ENCODE data around the gene CADM2.

The CADM2 gene

DNA sequence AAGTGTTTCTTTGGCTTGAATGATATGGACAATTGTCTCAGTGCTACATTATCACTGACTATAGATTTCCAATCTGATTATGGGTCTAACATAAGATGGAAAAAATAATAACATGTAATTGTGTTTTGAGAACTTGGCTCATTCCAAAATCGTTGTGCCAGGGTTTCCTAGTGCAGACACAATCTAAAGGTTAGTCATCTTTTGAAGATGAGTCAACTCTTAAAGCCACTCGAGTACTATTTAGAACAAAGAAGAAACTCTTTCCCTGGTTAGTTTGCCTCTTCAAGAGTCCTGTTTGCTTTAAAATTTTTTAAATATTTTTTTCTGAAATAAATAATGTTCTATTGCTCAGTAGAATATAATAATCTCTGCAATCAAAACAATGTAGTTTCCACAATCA lies 301.0 kb downstream of the CADM2 start:
- H3K27ac Mint-ChIP-seq: no peak overlapping the region
- H3K4me3 Mint-ChIP-seq: no peak overlapping the region
- H3K4me1 Mint-ChIP-seq: no peaks in the 10 kb centered on the region
- DNase-seq (ENCODE audit: low spot score in 2 of 2) (no peak), ATAC-seq (no peak)
- no peaks in the 10 kb centered on the region for H3K36me3 Mint-ChIP-seq
- peaks cover 9% of the 10 kb centered on the region for H3K9me3 Mint-ChIP-seq

DNA sequence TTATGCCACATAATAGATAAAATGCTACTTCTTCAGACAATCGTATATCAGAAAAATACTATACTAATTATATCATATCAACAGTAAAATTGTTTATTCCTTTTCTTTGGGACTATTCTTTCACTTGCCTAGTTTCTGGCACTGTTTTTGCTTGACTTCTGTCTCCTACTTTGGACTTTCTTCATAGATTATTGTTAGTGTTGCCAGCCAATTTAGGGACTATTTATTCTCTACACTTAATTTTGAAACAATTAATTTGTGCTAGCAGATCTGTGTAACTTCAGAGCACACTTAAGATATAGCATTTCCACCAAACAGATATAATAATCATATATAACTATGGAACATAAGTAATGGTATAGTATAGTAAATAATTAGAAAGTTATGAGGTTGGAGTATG lies 305.6 kb downstream of the CADM2 start:
- DNase-seq (ENCODE audit: low spot score in 2 of 2): no peak
- Mint-ChIP-seq H3K4me3 (no peak overlapping the region), H3K9me3 (peaks cover 10% of the 10 kb centered on the region), H3K27ac (no peak overlapping the region), H3K36me3 (no peaks in the 10 kb centered on the region), H3K4me1 (no peaks in the 10 kb centered on the region)
- no peak for ATAC-seq

- Mint-ChIP-seq H3K36me3 (no peaks in the 10 kb centered on the region), H3K4me1 (no peaks in the 10 kb centered on the region), H3K4me3 (no peak overlapping the region), H3K9me3 (peaks cover 5% of the 10 kb centered on the region), H3K27ac (no peak overlapping the region)
- DNase-seq (ENCODE audit: low spot score in 2 of 2) (no peak), ATAC-seq (no peak)
These were observed 311.7 kb downstream of the CADM2 start for GRCh38 chr3:85270488-85270887.

DNA sequence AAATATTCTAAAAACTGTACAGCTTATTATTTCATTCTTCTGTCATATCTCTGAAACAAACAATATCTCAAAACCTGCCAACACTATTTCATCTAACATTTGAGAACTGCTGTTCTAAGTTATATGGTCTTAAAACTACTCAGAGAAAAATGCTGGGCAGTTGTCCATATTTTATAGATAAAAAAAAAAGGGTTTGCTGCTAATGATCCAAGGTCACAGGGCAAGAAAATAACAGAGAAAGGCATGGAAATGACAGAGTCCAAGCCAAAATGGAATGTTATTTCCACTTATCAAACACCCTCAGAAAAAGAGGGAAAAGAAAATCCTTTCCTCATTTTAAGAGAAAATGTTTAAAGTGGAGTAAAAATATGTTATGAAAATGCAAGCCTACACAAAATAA lies 313.1 kb downstream of the CADM2 start:
- peaks cover 5% of the 10 kb centered on the region for H3K9me3 Mint-ChIP-seq
- no peak for ATAC-seq

GRCh38 chr3:85288257-85288656 lies 329.5 kb downstream of the CADM2 start:
- no peak overlapping the region for H3K4me3 Mint-ChIP-seq
- peaks cover 13% of the 10 kb centered on the region for H3K9me3 Mint-ChIP-seq
- ATAC-seq (no peak), DNase-seq (ENCODE audit: low spot score in 2 of 2) (no peak)
- H3K27ac Mint-ChIP-seq: no peak overlapping the region
- H3K36me3 Mint-ChIP-seq: no peaks in the 10 kb centered on the region
- no peaks in the 10 kb centered on the region for H3K4me1 Mint-ChIP-seq

More for the DNA sequence above, 313.1 kb downstream of the CADM2 start:
- Mint-ChIP-seq H3K27ac (no peak overlapping the region), H3K36me3 (no peaks in the 10 kb centered on the region), H3K4me1 (no peaks in the 10 kb centered on the region), H3K4me3 (no peak overlapping the region)
- no peak for DNase-seq (ENCODE audit: low spot score in 2 of 2)

GRCh38 chr3:85297291-85297690 lies 338.5 kb downstream of the CADM2 start:
- H3K27ac Mint-ChIP-seq: no peak overlapping the region
- no peak overlapping the region for H3K4me3 Mint-ChIP-seq
- DNase-seq (ENCODE audit: low spot score in 2 of 2): no peak
- peaks cover 7% of the 10 kb centered on the region for H3K9me3 Mint-ChIP-seq
- H3K36me3 Mint-ChIP-seq: no peaks in the 10 kb centered on the region
- no peaks in the 10 kb centered on the region for H3K4me1 Mint-ChIP-seq
- ATAC-seq: no peak

GRCh38 chr3:85298032-85298431 lies 339.2 kb downstream of the CADM2 start:
- DNase-seq (ENCODE audit: low spot score in 2 of 2): no peak
- ATAC-seq: no peak
- no peak overlapping the region for H3K4me3 Mint-ChIP-seq
- peaks cover 3% of the 10 kb centered on the region for H3K9me3 Mint-ChIP-seq
- H3K4me1 Mint-ChIP-seq: no peaks in the 10 kb centered on the region
- H3K27ac Mint-ChIP-seq: no peak overlapping the region
- no peaks in the 10 kb centered on the region for H3K36me3 Mint-ChIP-seq

DNA sequence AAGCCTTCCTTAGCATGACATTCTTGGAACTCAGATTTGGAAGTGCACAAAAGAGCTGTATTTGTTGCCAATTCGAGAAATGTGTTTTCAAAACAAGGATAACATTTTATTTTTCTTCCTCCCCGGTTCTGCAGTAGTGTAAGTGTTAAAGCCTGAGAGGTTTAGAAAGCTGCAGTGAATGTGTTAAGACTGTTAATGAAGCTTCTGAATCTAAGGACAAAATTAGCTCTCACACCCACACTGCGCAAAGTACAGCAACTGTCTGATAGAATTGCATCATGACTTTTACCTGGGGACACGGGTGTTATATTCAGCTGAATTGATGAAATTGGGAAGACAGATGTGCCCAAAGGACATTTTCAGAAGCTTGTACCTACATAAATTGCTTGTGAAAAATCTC lies 344.4 kb downstream of the CADM2 start:
- H3K36me3 Mint-ChIP-seq: no peaks in the 10 kb centered on the region
- no peak overlapping the region for H3K27ac Mint-ChIP-seq
- ATAC-seq: no peak
- peaks cover 4% of the 10 kb centered on the region for H3K9me3 Mint-ChIP-seq
- no peak overlapping the region for H3K4me3 Mint-ChIP-seq
- no peaks in the 10 kb centered on the region for H3K4me1 Mint-ChIP-seq
- no peak for DNase-seq (ENCODE audit: low spot score in 2 of 2)

GRCh38 chr3:85304360-85304964 lies 345.7 kb downstream of the CADM2 start:
- ATAC-seq: no peak
- H3K27ac Mint-ChIP-seq: no peak overlapping the region
- no peak for DNase-seq (ENCODE audit: low spot score in 2 of 2)
- H3K4me3 Mint-ChIP-seq: no peak overlapping the region
- H3K4me1 Mint-ChIP-seq: no peaks in the 10 kb centered on the region
- no peaks in the 10 kb centered on the region for H3K36me3 Mint-ChIP-seq
- H3K9me3 Mint-ChIP-seq: peaks cover 8% of the 10 kb centered on the region

GRCh38 chr3:85312331-85312730 lies 353.5 kb downstream of the CADM2 start:
- Mint-ChIP-seq H3K4me1 (no peaks in the 10 kb centered on the region), H3K4me3 (no peak overlapping the region)
- no peak for ATAC-seq

GRCh38 chr3:85313380-85313779 lies 354.6 kb downstream of the CADM2 start:
- DNase-seq (ENCODE audit: low spot score in 2 of 2) (no peak), ATAC-seq (no peak)
- Mint-ChIP-seq H3K4me3 (no peak overlapping the region), H3K9me3 (peaks cover 6% of the 10 kb centered on the region), H3K27ac (no peak overlapping the region), H3K36me3 (no peaks in the 10 kb centered on the region), H3K4me1 (no peaks in the 10 kb centered on the region)

More at GRCh38 chr3:85312331-85312730, 353.5 kb downstream of the CADM2 start:
- DNase-seq (ENCODE audit: low spot score in 2 of 2): no peak
- Mint-ChIP-seq H3K9me3 (peaks cover 6% of the 10 kb centered on the region), H3K36me3 (no peaks in the 10 kb centered on the region), H3K27ac (no peak overlapping the region)

DNA sequence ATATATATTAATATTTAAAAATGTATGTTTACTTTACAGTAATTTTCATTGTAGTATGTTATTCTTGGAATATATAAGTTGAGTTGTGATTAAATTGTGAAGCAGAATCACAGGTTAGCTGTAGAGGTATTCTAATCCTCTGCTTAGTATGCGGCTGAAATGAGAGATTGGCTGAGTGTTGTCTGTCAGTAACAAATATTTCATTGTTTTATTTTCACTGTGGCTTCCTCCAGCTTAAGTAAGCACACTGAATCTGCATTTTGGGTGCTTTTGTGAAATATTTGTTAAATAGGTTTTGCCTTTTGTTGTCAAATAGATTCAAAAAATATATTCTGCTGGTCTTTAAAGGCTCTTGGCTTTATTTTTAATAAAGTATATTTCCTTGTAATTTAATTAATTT lies 357.5 kb downstream of the CADM2 start:
- no peak for DNase-seq (ENCODE audit: low spot score in 2 of 2)
- no peaks in the 10 kb centered on the region for H3K36me3 Mint-ChIP-seq
- no peak for ATAC-seq
- peaks cover 9% of the 10 kb centered on the region for H3K9me3 Mint-ChIP-seq
- H3K4me3 Mint-ChIP-seq: no peak overlapping the region
- H3K27ac Mint-ChIP-seq: no peak overlapping the region
- H3K4me1 Mint-ChIP-seq: no peaks in the 10 kb centered on the region

DNA sequence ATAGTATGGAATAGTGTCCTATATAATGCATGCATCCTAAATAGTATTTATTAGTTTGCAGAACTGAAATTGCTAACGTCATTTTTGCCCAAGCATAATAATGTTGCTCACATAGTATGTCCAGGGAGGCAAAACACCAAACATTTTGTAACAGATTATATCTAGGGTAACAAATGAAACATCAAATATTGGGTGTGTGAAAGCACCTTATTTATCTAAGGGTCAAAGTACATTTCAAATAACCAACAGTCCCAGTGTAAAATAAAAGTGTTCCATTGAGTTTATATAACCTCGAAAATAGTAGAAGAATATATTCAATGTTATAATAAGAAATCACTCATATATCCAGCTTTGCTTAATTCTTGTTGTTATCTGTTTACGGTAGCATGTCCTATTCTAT lies 363.1 kb downstream of the CADM2 start:
- DNase-seq (ENCODE audit: low spot score in 2 of 2): no peak
- Mint-ChIP-seq H3K9me3 (peaks cover 16% of the 10 kb centered on the region), H3K36me3 (no peaks in the 10 kb centered on the region), H3K4me1 (no peaks in the 10 kb centered on the region), H3K4me3 (no peak overlapping the region), H3K27ac (no peak overlapping the region)
- no peak for ATAC-seq

DNA sequence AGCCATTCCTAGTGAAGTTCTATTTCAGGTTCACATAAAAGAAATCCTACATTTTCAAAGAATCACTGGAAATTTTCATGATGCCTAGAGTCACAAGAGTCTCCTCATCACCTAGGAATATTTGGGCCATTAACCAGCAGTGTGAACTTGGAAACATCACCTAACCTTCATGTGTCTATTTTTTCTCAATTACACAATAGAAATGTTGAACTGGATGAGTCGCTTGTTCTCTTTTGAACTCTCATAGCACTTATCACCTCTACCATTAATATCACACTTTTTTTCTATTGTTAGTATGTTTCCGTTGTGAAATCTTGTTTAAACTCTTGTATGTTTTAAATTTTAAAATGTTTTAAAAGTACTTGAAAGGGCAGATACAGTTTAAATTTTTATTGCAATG lies 371.3 kb downstream of the CADM2 start:
- H3K4me1 Mint-ChIP-seq: no peaks in the 10 kb centered on the region
- ATAC-seq (no peak), DNase-seq (ENCODE audit: low spot score in 2 of 2) (no peak)
- H3K9me3 Mint-ChIP-seq: peaks cover 6% of the 10 kb centered on the region
- H3K27ac Mint-ChIP-seq: no peak overlapping the region
- H3K36me3 Mint-ChIP-seq: no peaks in the 10 kb centered on the region
- H3K4me3 Mint-ChIP-seq: no peak overlapping the region

DNA sequence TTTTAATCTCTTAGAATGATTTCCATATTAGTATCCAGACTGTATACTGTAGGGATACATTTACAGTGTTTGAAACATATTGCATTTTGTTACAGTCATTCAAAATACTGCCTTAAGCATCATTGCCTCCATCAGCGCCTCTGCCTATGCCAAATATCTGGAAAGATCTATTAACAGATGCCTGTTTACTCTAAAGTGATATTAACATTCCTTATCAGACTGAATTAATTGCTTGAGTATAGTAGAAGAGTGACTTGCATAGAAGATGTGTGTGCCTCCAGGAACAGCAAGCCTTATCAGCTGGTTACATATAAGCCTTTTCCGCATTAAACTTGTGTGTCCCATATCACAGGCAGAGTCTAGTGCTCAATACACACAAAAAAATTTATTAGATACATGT lies 379.1 kb downstream of the CADM2 start:
- Mint-ChIP-seq H3K27ac (no peak overlapping the region), H3K9me3 (peaks cover 13% of the 10 kb centered on the region), H3K36me3 (no peaks in the 10 kb centered on the region), H3K4me3 (no peak overlapping the region), H3K4me1 (no peaks in the 10 kb centered on the region)
- ATAC-seq: no peak
- DNase-seq (ENCODE audit: low spot score in 2 of 2): no peak

- H3K27ac Mint-ChIP-seq: no peak overlapping the region
- H3K4me1 Mint-ChIP-seq: no peaks in the 10 kb centered on the region
- H3K9me3 Mint-ChIP-seq: peaks cover 11% of the 10 kb centered on the region
- H3K4me3 Mint-ChIP-seq: no peak overlapping the region
- H3K36me3 Mint-ChIP-seq: no peaks in the 10 kb centered on the region
- DNase-seq (ENCODE audit: low spot score in 2 of 2) (no peak), ATAC-seq (no peak)
These were observed 384.1 kb downstream of the CADM2 start for GRCh38 chr3:85342915-85343314.

- Mint-ChIP-seq H3K27ac (no peak overlapping the region), H3K9me3 (peaks cover 13% of the 10 kb centered on the region), H3K36me3 (no peaks in the 10 kb centered on the region), H3K4me3 (no peak overlapping the region), H3K4me1 (no peaks in the 10 kb centered on the region)
- DNase-seq (ENCODE audit: low spot score in 2 of 2) (no peak), ATAC-seq (no peak)
These were observed 396.8 kb downstream of the CADM2 start for GRCh38 chr3:85355572-85355971.

Data from stimulated activated effector memory CD8-positive, alpha-beta T cell treated with anti-CD3 and anti-CD28 coated beads, Interleukin-12 subunit alpha, Interleukin-12 subunit beta, amount 100 ng/mL, for 72 hours (primary cell).